ENCODE measurements around the gene SH3D21.

The SH3D21 gene

GRCh38 chr1:36273024-36273423 is 33.1 kb upstream of the SH3D21 start:
- no peak overlapping the region for H3K4me3 ChIP-seq (ENCODE audit: control insufficient read depth, low read depth, low read length)
- TF ChIP-seq CTCF (IDR thresholded peaks at IDR 0.05; ENCODE audit: control insufficient read depth, insufficient read depth, low read depth, low read length, missing control alignments), result no peak
- DNase-seq (ENCODE audit: low read depth), result no peak

- DNase-seq (ENCODE audit: low read depth), result no peak
- no peak overlapping the region for H3K4me3 ChIP-seq (ENCODE audit: control insufficient read depth, low read depth, low read length)
- TF ChIP-seq CTCF (IDR thresholded peaks at IDR 0.05; ENCODE audit: control insufficient read depth, insufficient read depth, low read depth, low read length, missing control alignments), result no peak
These were observed 32.0 kb upstream of the SH3D21 start for GRCh38 chr1:36274201-36274600.

- no peak for DNase-seq (ENCODE audit: low read depth)
- no peak for TF ChIP-seq CTCF (IDR thresholded peaks at IDR 0.05; ENCODE audit: control insufficient read depth, insufficient read depth, low read depth, low read length, missing control alignments)
- H3K4me3 ChIP-seq (ENCODE audit: control insufficient read depth, low read depth, low read length), result no peak overlapping the region
These were observed 29.5 kb upstream of the SH3D21 start for GRCh38 chr1:36276688-36277087.

- no peak for DNase-seq (ENCODE audit: low read depth)
- no peak for TF ChIP-seq CTCF (IDR thresholded peaks at IDR 0.05; ENCODE audit: control insufficient read depth, insufficient read depth, low read depth, low read length, missing control alignments)
- no peak overlapping the region for H3K4me3 ChIP-seq (ENCODE audit: control insufficient read depth, low read depth, low read length)
These were observed 26.9 kb upstream of the SH3D21 start for GRCh38 chr1:36279110-36279788.

GRCh38 chr1:36279789-36280296 is 26.3 kb upstream of the SH3D21 start:
- H3K4me3 ChIP-seq (ENCODE audit: control insufficient read depth, low read depth, low read length), result no peak overlapping the region
- DNase-seq (ENCODE audit: low read depth), result no peak
- TF ChIP-seq CTCF (IDR thresholded peaks at IDR 0.05; ENCODE audit: control insufficient read depth, insufficient read depth, low read depth, low read length, missing control alignments), result no peak

GRCh38 chr1:36284061-36284460 is 22.1 kb upstream of the SH3D21 start:
- no peak overlapping the region for H3K4me3 ChIP-seq (ENCODE audit: control insufficient read depth, low read depth, low read length)
- no peak for DNase-seq (ENCODE audit: low read depth)
- TF ChIP-seq CTCF (IDR thresholded peaks at IDR 0.05; ENCODE audit: control insufficient read depth, insufficient read depth, low read depth, low read length, missing control alignments), result no peak

All from AG09309 (cell line).